ENCODE measurements around the gene MN1. TPM values are rescaled to one million over a fixed set of nuclear protein-coding genes. Genes with fewer than 3 reads are reported as not detected.

MN1 gene
- total and polyA plus RNA-seq, 2 of the 8 experiments (the other 6 are each of a cell fraction or from before 2014, with no cell fraction given), result 3.1 to 4.9 TPM

GRCh38 chr22:27798511-27799014, 3.0 kb downstream of the MN1 start:
- Histone ChIP-seq H3K23me2 (ENCODE audit: low read depth, low read length) (peaks cover 18% of the 10 kb centered on the region; the same call in 1 of the 2 replicates), H3K18ac (ENCODE audit: extremely low read depth, low read length) (peak overlapping the region; percentile 71; the same call in 1 of the 2 replicates), H2BK120ac (replicated peaks; ENCODE audit: low read depth, low read length) (no peak overlapping the region), H4K5ac (ENCODE audit: insufficient read length, low read depth, low read length) (no peak overlapping the region), H3K4me3 (ENCODE audit: extremely low read depth in 1 of 4, insufficient read depth in 2 of 4, low read depth in 3 of 4, low read length in 4 of 4) (peak overlapping the region; percentile 1 to 69 (median 8); a peak in 6 of 8 replicates), H3K9ac (replicated peaks in 1 of 4; ENCODE audit: extremely low read depth in 1 of 4, low read depth in 3 of 4, low read length in 3 of 4) (no peak overlapping the region; a peak in 1 of 7 replicates), H3K23ac (ENCODE audit: insufficient read length) (no peak overlapping the region), H3K79me1 (ENCODE audit: low read depth, low read length) (no peaks in the 10 kb centered on the region), H3K27ac (ENCODE audit: low read depth, low read length) (no peak overlapping the region), H3K56ac (replicated peaks; ENCODE audit: insufficient read length, low read depth, low read length) (no peak overlapping the region), H3K79me2 (ENCODE audit: control insufficient read depth in 1 of 2, insufficient read depth in 2 of 2, low read length in 2 of 2) (no peaks in the 10 kb centered on the region), H3K4me2 (ENCODE audit: insufficient read depth in 1 of 2, low read depth in 2 of 2, low read length in 2 of 2) (peak overlapping the region; percentile 83 to 95), H2AK5ac (ENCODE audit: low read depth, low read length) (no peak overlapping the region), H2BK15ac (ENCODE audit: low read length) (no peak overlapping the region; the same call in 1 of the 2 replicates), H3K27me3 (replicated peaks in 1 of 4; ENCODE audit: control insufficient read depth in 3 of 4, extremely low read depth in 1 of 4, insufficient read depth in 3 of 4, low read length in 3 of 4) (peaks cover 58 to 86% (median 75%) of the 10 kb centered on the region in 4 experiments), H4K20me1 (replicated peaks in 1 of 2; ENCODE audit: control insufficient read depth in 1 of 2, insufficient read depth in 2 of 2, low read length in 2 of 2) (peaks cover 9 to 12% of the 10 kb centered on the region in 2 experiments), H2AFZ (ENCODE audit: low read length) (no peak overlapping the region), H3K4me1 (replicated peaks in 1 of 4; ENCODE audit: control insufficient read depth in 3 of 4, insufficient read depth in 4 of 4, low read length in 3 of 4) (peaks cover 10 to 56% (median 42%) of the 10 kb centered on the region in 4 experiments), H3K36me3 (ENCODE audit: control insufficient read depth in 2 of 4, insufficient read depth in 4 of 4, low read length in 3 of 4) (peaks cover 0 to 24% (median 0%) of the 10 kb centered on the region in 4 experiments; a peak in 1 of 8 replicates), H2BK20ac (ENCODE audit: low read length) (no peak overlapping the region), H4K91ac (replicated peaks; ENCODE audit: insufficient read length, low read length) (no peak overlapping the region), H3K14ac (ENCODE audit: insufficient read length) (no peak overlapping the region), H3K9me3 (ENCODE audit: insufficient read depth in 2 of 2, low read depth in 1 of 2, low read length in 1 of 2) (no peaks in the 10 kb centered on the region), H2BK12ac (ENCODE audit: low read depth, low read length) (peak overlapping the region; percentile 60; the same call in 1 of the 2 replicates), H2BK5ac (ENCODE audit: low read depth, low read length) (no peak overlapping the region), H3K4ac (replicated peaks; ENCODE audit: insufficient read length, low read depth, low read length) (no peak overlapping the region), H4K8ac (ENCODE audit: extremely low read depth, insufficient read depth, low read length) (peak overlapping the region; percentile 84)
- no peak for FAIRE-seq
- ChIA-PET CTCF (ENCODE audit: partially characterized antibody) (interaction anchor here (0.6 kb wide), 1 partner anchor 32 kb away, joined by 4 read pairs; no protein-coding TSS in a partner anchor), POLR2A (ENCODE audit: partially characterized antibody) (interaction anchor here (0.8 kb wide), 1 partner anchor 11 kb away, joined by 3 read pairs; no protein-coding TSS in a partner anchor)
- no peak for DNase-seq (ENCODE audit: low read depth in 1 of 2, low spot score in 2 of 2)
- WGBS, 2 experiments (ENCODE audit: extremely low coverage in 1 of 2, insufficient coverage in 1 of 2, insufficient read length in 1 of 2, insufficient replicate concordance in 2 of 2, low coverage in 1 of 2, low lambda C conversion rate in 2 of 2, missing lambda C conversion rate in 1 of 2), result 4% methylated on average over 37 of the region's 44 CpGs; no CpG with 5 or more reads in 1 of the 2 experiments
- TF ChIP-seq ASH2L (IDR thresholded peaks at IDR 0.05; ENCODE audit: low read length), result peak; percentile 19
- no peak for TF ChIP-seq HDAC2 (IDR thresholded peaks at IDR 0.05; ENCODE audit: borderline replicate concordance in 1 of 2, low read depth in 2 of 2, low read length in 2 of 2)
- peak; percentile 23; the same call in 1 of the 2 replicates for TF ChIP-seq RBBP5 (IDR thresholded peaks at IDR 0.05; ENCODE audit: borderline replicate concordance, low read depth, low read length)
- peak; percentile 32 for TF ChIP-seq RNF2 (IDR thresholded peaks at IDR 0.05; ENCODE audit: borderline replicate concordance, low read depth, low read length, missing control alignments, poor library complexity, severe bottlenecking)
- no peak for TF ChIP-seq CEBPB (IDR thresholded peaks at IDR 0.05; ENCODE audit: low read depth, low read length)
- peak; percentile 79 for TF ChIP-seq SUZ12 (IDR thresholded peaks at IDR 0.05; ENCODE audit: low read length)
- peak; percentile 14 for TF ChIP-seq KDM4A (IDR thresholded peaks at IDR 0.05; ENCODE audit: low read depth, low read length, severe bottlenecking)
- no peak for TF ChIP-seq RFX5 (IDR thresholded peaks at IDR 0.05; ENCODE audit: borderline replicate concordance, low read depth, low read length)
- TF ChIP-seq GABPA (IDR thresholded peaks at IDR 0.05; ENCODE audit: borderline replicate concordance, insufficient read depth, low read length), result peak; percentile 20; the same call in 1 of the 2 replicates
- TF ChIP-seq RAD21 (IDR thresholded peaks at IDR 0.05 in 1 of 2, conservative IDR thresholded peaks at IDR 0.05 in 1 of 2; ENCODE audit: low read depth in 2 of 2, low read length in 2 of 2), result 0 out of 4 replicates have a peak, but pooled peaks of 1 of the 2 experiments have one; percentile 11
- TF ChIP-seq TAF1 (IDR thresholded peaks at IDR 0.05; ENCODE audit: low read depth, low read length), result no peak
